PC-3 (cell line): ENCODE measurements around the gene SRP68. TPM values are rescaled to one million over a fixed set of nuclear protein-coding genes. Genes with fewer than 3 reads are reported as not detected.

Experiments
- ATAC-seq: fragments of 200-7000 bp; cut with Tn5 transposase; 2 replicates; pipeline ENCODE4 v1.9.1; 2020; ENCODE audit warnings: mild to moderate bottlenecking, moderate library complexity
- BruUV-seq: library from RNA; stranded (reverse); fragments of 400-500 nt; replicated peaks from 2 replicates; lab custom pipeline; 2021; lab: Mats Ljungman, UMichigan
- CTCF ChIA-PET: fragments of 300-600 bp; sonication (Branson Sonifier 250); formaldehyde crosslinking; loops from one replicate; lab custom pipeline; 2022; ENCODE audit warnings: antibody characterized with exemption; lab: Charles Lee
- POLR2A ChIA-PET: fragments of 300-600 bp; sonication (Branson Sonifier 250); formaldehyde crosslinking; loops from one replicate; lab custom pipeline; 2022; ENCODE audit warnings: antibody characterized with exemption; ENCODE audit not compliant: unreplicated experiment; lab: Charles Lee
- DNase-seq: peaks from one replicate; pipeline ENCODE4 v3.0.0-alpha.2; 2015
- H2AFZ ChIP-seq: fragments of 300-600 bp; sonication (generic); 2 replicates; pipeline ENCODE4 v1.6.0; 2016; ENCODE audit warnings: antibody characterized with exemption, low read length
- H3F3A ChIP-seq: fragments of 300-600 bp; sonication (generic); one replicate; pipeline ENCODE4 v1.6.0; 2017; ENCODE audit warnings: antibody characterized with exemption, low read length, control low read depth, mild to moderate bottlenecking; ENCODE audit not compliant: unreplicated experiment
- H3K27ac ChIP-seq: fragments of 300-600 bp; sonication (generic); 2 replicates; pipeline ENCODE4 v1.5.1; 2016; ENCODE audit warnings: mild to moderate bottlenecking, low read length
- H3K27me3 ChIP-seq: fragments of 300-600 bp; sonication (generic); 2 replicates; pipeline ENCODE4 v1.6.1; 2016; ENCODE audit warnings: low read length, mixed read lengths
- H3K36me3 ChIP-seq: fragments of 300-600 bp; sonication (generic); 2 replicates; pipeline ENCODE4 v1.6.1; 2016; ENCODE audit warnings: low read depth, mixed run types, low read length, mixed read lengths
- H3K4me1 ChIP-seq: fragments of 300-600 bp; sonication (generic); 2 replicates; pipeline ENCODE4 v1.5.1; 2016; ENCODE audit warnings: low read length; ENCODE audit not compliant: insufficient read depth
- H3K4me2 ChIP-seq: fragments of 300-600 bp; sonication (generic); 2 replicates; pipeline ENCODE4 v1.6.0; 2016; ENCODE audit warnings: low read length
- H3K4me3 ChIP-seq: fragments of 300-600 bp; sonication (generic); 2 replicates; pipeline ENCODE4 v1.5.1; 2016; ENCODE audit warnings: mild to moderate bottlenecking, low read length, mixed read lengths
- H3K79me2 ChIP-seq: fragments of 300-600 bp; sonication (generic); 2 replicates; pipeline ENCODE4 v1.6.1; 2017; ENCODE audit warnings: low read length, mixed read lengths
- H3K9ac ChIP-seq: fragments of 300-600 bp; sonication (generic); 2 replicates; pipeline ENCODE4 v1.6.0; 2016; ENCODE audit warnings: mild to moderate bottlenecking, low read length
- H3K9me2 ChIP-seq: fragments of 300-600 bp; sonication (generic); replicated peaks from 2 replicates; pipeline ENCODE4 v1.6.1; 2016; ENCODE audit warnings: mixed run types, low read length, mixed read lengths
- H3K9me3 ChIP-seq: fragments of 300-600 bp; sonication (generic); 2 replicates; pipeline ENCODE4 v1.6.1; 2016; ENCODE audit warnings: low read length, mixed read lengths
- H4K20me1 ChIP-seq: fragments of 300-600 bp; sonication (generic); 2 replicates; pipeline ENCODE4 v1.6.1; 2016; ENCODE audit warnings: low read length, mixed read lengths
- EZH2 ChIP-seq: fragments of 300-600 bp; sonication (generic); IDR thresholded peaks from one replicate; pipeline ENCODE4 v1.6.1; 2017; ENCODE audit warnings: antibody characterized with exemption, mild to moderate bottlenecking, low read length; ENCODE audit not compliant: unreplicated experiment
- EZH2phosphoT487 ChIP-seq: fragments of 300-600 bp; sonication (generic); IDR thresholded peaks from 2 replicates; pipeline ENCODE4 v1.6.1; 2018; ENCODE audit warnings: mild to moderate bottlenecking, antibody characterized with exemption, low read length, borderline replicate concordance
- intact Hi-C: fragments of 100-400 bp; cut with micrococcal nuclease; formaldehyde crosslinking; loops from 2 replicates; pipeline ENCODE4 v1.9.0; 2023
- total RNA-seq: library from RNA; depleted of rRNA; stranded (reverse); fragments of >200 nt; gene quantifications from 2 replicates; pipeline ENCODE4 v1.2.3, GENCODE V29; 2014
- TF ChIP-seq, protein P1 (sequence below): fragments of 300-600 bp; sonication (generic); conservative IDR thresholded peaks from 2 replicates; pipeline ENCODE4 v1.5.1; 2017; ENCODE audit warnings: antibody characterized with exemption, low read depth, mild to moderate bottlenecking, low read length

SRP68 gene
- total RNA-seq, 1 experiment from 2014 or later: 60.8 TPM

GRCh38 chr17:76120658-76121008, 48.3 kb upstream of the SRP68 start:
- Histone ChIP-seq H3K4me3 (no peak overlapping the region), H3K4me1 (peaks cover 4% of the 10 kb centered on the region; the same call in 1 of the 2 replicates), H3K9ac (no peak overlapping the region), H4K20me1 (no peaks in the 10 kb centered on the region), H3K36me3 (no peaks in the 10 kb centered on the region), H3K9me3 (no peaks in the 10 kb centered on the region), H3K4me2 (no peak overlapping the region), H3K9me2 (no peaks in the 10 kb centered on the region), H3K27me3 (no peaks in the 10 kb centered on the region), H3F3A (no peaks in the 10 kb centered on the region), H3K27ac (no peak overlapping the region), H3K79me2 (no peaks in the 10 kb centered on the region), H2AFZ (no peak overlapping the region)
- TF ChIP-seq EZH2 (no peak), EZH2phosphoT487 (no peak)
- TF ChIP-seq, protein P1, sequence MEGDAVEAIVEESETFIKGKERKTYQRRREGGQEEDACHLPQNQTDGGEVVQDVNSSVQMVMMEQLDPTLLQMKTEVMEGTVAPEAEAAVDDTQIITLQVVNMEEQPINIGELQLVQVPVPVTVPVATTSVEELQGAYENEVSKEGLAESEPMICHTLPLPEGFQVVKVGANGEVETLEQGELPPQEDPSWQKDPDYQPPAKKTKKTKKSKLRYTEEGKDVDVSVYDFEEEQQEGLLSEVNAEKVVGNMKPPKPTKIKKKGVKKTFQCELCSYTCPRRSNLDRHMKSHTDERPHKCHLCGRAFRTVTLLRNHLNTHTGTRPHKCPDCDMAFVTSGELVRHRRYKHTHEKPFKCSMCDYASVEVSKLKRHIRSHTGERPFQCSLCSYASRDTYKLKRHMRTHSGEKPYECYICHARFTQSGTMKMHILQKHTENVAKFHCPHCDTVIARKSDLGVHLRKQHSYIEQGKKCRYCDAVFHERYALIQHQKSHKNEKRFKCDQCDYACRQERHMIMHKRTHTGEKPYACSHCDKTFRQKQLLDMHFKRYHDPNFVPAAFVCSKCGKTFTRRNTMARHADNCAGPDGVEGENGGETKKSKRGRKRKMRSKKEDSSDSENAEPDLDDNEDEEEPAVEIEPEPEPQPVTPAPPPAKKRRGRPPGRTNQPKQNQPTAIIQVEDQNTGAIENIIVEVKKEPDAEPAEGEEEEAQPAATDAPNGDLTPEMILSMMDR: no peak
- intact Hi-C loops: loop anchor here (1.0 kb wide), 3 partner anchors 27 to 159 kb away; no protein-coding TSS in a partner anchor
- no peak for ATAC-seq
- DNase-seq: no peak
- no TSS peak for BruUV-seq
- ChIA-PET CTCF (interaction anchor here (0.5 to 1.3 kb wide), 4 partner anchors 61 to 178 kb away, joined by 3 to 15 read pairs (median 8); no protein-coding TSS in a partner anchor), POLR2A (no interaction called here)

DNA sequence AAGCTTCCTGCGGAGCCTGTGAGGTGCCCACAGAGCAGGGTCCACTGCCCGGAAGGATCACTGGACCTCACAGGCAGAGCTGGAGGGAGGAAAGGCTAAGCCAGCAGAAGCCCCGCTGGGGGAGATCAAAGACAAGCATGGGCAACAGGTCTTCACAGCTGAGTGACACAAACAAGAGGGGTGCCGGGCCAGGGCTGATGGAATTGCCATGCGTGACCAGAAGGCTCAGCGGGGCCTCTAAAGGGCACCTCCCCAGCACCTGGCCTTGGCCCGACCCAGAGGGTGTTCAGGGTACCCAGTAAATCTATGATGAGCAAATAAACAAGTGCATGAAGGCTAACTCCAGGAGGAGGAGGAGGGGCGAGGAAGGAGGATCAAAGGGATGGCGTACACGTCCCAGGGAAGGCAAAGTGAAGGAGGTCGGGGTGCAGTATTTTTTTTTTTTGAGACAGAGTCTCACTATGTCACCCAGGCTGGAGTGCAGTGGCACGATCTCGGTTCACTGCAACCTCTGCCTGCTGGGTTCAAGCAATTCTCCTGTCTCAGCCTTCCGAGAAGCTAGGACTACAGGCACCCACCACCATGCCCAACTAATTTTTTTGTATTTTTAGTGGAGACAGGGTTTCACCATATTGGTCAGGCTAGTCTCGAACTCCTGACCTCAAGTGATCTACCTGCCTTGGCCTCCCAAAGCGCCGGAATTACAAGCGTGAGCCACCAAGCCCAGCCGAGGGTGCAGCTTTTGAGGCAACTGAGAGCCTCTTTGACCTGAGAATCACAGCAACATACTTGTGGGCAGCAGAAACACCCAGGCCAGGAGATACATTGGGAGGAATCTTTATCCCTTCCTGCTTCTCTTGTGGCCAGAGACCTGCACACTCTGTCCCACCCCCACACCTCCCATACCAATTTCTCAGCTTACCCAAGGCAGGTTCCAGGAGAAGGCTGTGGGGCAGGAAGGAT, 47.4 kb upstream of the SRP68 start:
- CTCF ChIA-PET: interaction anchor here (0.5 to 0.6 kb wide), 3 partner anchors 66 to 179 kb away, joined by 3 to 5 read pairs (median 4); no protein-coding TSS in a partner anchor
- ATAC-seq (no peak), DNase-seq (no peak)
- Histone ChIP-seq H4K20me1 (no peaks in the 10 kb centered on the region), H3K4me3 (no peak overlapping the region), H3K4me1 (peaks cover 4% of the 10 kb centered on the region; the same call in 1 of the 2 replicates), H3K4me2 (no peak overlapping the region), H2AFZ (no peak overlapping the region), H3K27ac (no peak overlapping the region), H3K36me3 (no peaks in the 10 kb centered on the region), H3F3A (no peaks in the 10 kb centered on the region), H3K9me2 (no peaks in the 10 kb centered on the region), H3K27me3 (no peaks in the 10 kb centered on the region), H3K79me2 (no peaks in the 10 kb centered on the region), H3K9me3 (no peaks in the 10 kb centered on the region), H3K9ac (no peak overlapping the region)
- no TSS peak for BruUV-seq
- no peak for TF ChIP-seq EZH2phosphoT487
- no peak for TF ChIP-seq EZH2
- TF ChIP-seq, protein P1: no peak
- POLR2A ChIA-PET: no interaction called here
- intact Hi-C loops: no loop called here
